MCF 10A (cell line): ENCODE measurements around the gene GABARAPL1. TPM values are rescaled to one million over a fixed set of nuclear protein-coding genes. Genes with fewer than 3 reads are reported as not detected.

Experiments used
- BruUV-seq: library from RNA; stranded (reverse); fragments of 400-500 nt; replicated peaks from 2 replicates; lab custom pipeline; 2021; lab: Mats Ljungman, UMichigan
- CTCF ChIA-PET: fragments of 300-600 bp; sonication (Branson Sonifier 250); formaldehyde crosslinking; extraction: SDS; loops from one replicate; lab custom pipeline; 2021; ENCODE audit warnings: antibody characterized with exemption, inconsistent platforms; lab: Yijun Ruan, JAX
- POLR2A ChIA-PET: fragments of 300-600, 350-650 bp; sonication (Branson Sonifier 250); formaldehyde crosslinking; extraction: SDS; loops from one replicate; lab custom pipeline; 2020; ENCODE audit warnings: antibody characterized with exemption, inconsistent platforms; lab: Yijun Ruan, JAX
- DNase-seq: peaks from one replicate; pipeline ENCODE4 v3.0.0-alpha.2; 2018; ENCODE audit not compliant: unreplicated experiment
- H3K27ac Mint-ChIP-seq: one replicate; pipeline ENCODE4 v1.8.0; 2022; ENCODE audit warnings: mild to moderate bottlenecking, low read depth, mixed read lengths; ENCODE audit not compliant: unreplicated experiment
- H3K27me3 Mint-ChIP-seq: one replicate; pipeline ENCODE4 v1.8.0; 2022; ENCODE audit warnings: mixed read lengths; ENCODE audit not compliant: insufficient read depth, unreplicated experiment
- H3K36me3 Mint-ChIP-seq: one replicate; pipeline ENCODE4 v1.8.0; 2022; ENCODE audit warnings: mild to moderate bottlenecking, moderate library complexity, mixed read lengths; ENCODE audit not compliant: insufficient read depth, unreplicated experiment
- H3K4me1 Mint-ChIP-seq: one replicate; pipeline ENCODE4 v1.8.0; 2022; ENCODE audit warnings: mixed read lengths; ENCODE audit not compliant: insufficient read depth, unreplicated experiment
- H3K4me3 Mint-ChIP-seq: one replicate; pipeline ENCODE4 v1.8.0; 2022; ENCODE audit warnings: mild to moderate bottlenecking, moderate library complexity, mixed read lengths; ENCODE audit not compliant: unreplicated experiment
- H3K9me3 Mint-ChIP-seq: one replicate; pipeline ENCODE4 v1.8.0; 2022; ENCODE audit warnings: mixed read lengths; ENCODE audit not compliant: unreplicated experiment
- intact Hi-C: fragments of 100-400 bp; cut with micrococcal nuclease; formaldehyde crosslinking; loops from 2 replicates; pipeline ENCODE4 v1.14.1; 2022
- total RNA-seq: library from RNA; stranded (reverse); gene quantifications from 2 replicates; pipeline ENCODE4 v1.2.3, GENCODE V29; 2022
- TF ChIP-seq, protein P1 (sequence below): fragments of 200-600 bp; IDR thresholded peaks from one replicate; pipeline ENCODE4 v1.8.0; 2022; ENCODE audit warnings: antibody characterized with exemption, mild to moderate bottlenecking; ENCODE audit not compliant: unreplicated experiment

GABARAPL1 gene
- total RNA-seq, 1 experiment from 2014 or later: 19.7 TPM

DNA sequence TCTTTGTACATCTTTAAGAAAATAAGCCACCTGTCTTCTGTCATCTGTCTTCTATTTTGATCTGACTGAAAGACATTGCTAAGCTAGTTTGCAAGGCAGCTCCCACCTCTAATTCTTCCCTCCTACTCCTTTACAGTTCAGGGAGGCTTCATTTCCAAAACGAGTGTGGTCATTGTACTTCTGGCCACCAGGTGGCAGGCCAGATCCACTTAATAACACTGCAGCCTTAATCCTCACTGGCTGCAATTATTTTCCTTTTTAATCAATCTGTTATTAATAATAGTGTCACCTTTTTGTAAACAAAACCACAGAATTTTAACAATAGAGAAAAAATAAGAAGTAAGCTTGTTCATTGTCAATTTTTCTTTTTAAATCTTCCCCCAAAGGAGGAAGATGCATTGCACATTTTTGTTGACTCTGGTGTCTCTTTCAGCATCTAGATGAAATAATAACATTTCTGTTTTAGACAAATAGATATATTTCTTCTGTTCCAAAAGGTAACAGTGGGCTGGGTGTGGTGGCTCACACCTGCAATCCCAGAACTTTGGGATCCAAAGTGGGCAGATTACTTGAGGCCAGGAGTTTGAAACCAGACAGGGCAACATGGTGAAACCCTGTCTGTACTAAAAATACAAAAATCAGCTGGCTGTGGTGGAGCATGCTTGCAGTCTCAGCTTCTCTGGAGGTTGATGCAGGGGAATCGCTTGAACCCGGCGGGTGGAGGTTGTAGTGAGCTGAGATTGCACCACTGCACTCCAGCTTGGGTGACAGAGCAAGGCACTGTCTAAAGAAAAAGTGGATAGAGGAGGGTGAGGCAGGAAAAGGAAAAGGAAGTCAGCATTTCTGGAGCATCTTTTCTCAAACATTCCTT lies 23.3 kb downstream of the GABARAPL1 start:
- intact Hi-C loops: loop anchor here (1.0 to 2.0 kb wide), 6 partner anchors 95 to 514 kb away; partner anchors contain the start of gene STYK1
- ChIA-PET POLR2A (no interaction called here), CTCF (interaction anchor here (0.6 to 4.1 kb wide), 58 partner anchors 9 to 514 kb away, joined by 3 to 40 read pairs (median 4); partner anchors contain the start of genes EIF2S3B and STYK1)
- TF ChIP-seq, protein P1, sequence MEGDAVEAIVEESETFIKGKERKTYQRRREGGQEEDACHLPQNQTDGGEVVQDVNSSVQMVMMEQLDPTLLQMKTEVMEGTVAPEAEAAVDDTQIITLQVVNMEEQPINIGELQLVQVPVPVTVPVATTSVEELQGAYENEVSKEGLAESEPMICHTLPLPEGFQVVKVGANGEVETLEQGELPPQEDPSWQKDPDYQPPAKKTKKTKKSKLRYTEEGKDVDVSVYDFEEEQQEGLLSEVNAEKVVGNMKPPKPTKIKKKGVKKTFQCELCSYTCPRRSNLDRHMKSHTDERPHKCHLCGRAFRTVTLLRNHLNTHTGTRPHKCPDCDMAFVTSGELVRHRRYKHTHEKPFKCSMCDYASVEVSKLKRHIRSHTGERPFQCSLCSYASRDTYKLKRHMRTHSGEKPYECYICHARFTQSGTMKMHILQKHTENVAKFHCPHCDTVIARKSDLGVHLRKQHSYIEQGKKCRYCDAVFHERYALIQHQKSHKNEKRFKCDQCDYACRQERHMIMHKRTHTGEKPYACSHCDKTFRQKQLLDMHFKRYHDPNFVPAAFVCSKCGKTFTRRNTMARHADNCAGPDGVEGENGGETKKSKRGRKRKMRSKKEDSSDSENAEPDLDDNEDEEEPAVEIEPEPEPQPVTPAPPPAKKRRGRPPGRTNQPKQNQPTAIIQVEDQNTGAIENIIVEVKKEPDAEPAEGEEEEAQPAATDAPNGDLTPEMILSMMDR: peak; percentile 68
- H3K36me3 Mint-ChIP-seq: no peaks in the 10 kb centered on the region
- peaks cover 17% of the 10 kb centered on the region for H3K4me1 Mint-ChIP-seq
- no peak overlapping the region for H3K27ac Mint-ChIP-seq
- H3K4me3 Mint-ChIP-seq: no peak overlapping the region
- peaks cover 12% of the 10 kb centered on the region for H3K9me3 Mint-ChIP-seq
- BruUV-seq: no TSS peak
- H3K27me3 Mint-ChIP-seq: no peaks in the 10 kb centered on the region
- peak; percentile 53 for DNase-seq

- intact Hi-C loops: no loop called here
- peaks cover 12% of the 10 kb centered on the region for H3K9me3 Mint-ChIP-seq
- POLR2A ChIA-PET: interaction anchor here (1.0 to 1.1 kb wide), 2 partner anchors 23 to 129 kb away, joined by 3 read pairs; no protein-coding TSS in a partner anchor
- CTCF ChIA-PET: interaction anchor here (0.6 to 4.1 kb wide), 28 partner anchors 8 to 514 kb away, joined by 3 to 40 read pairs (median 6); partner anchors contain the start of genes EIF2S3B and STYK1
- no TSS peak for BruUV-seq
- no peak overlapping the region for H3K4me3 Mint-ChIP-seq
- no peaks in the 10 kb centered on the region for H3K36me3 Mint-ChIP-seq
- H3K27ac Mint-ChIP-seq: no peak overlapping the region
- TF ChIP-seq, protein P1: no peak
- no peaks in the 10 kb centered on the region for H3K27me3 Mint-ChIP-seq
- no peak for DNase-seq
- peaks cover 17% of the 10 kb centered on the region for H3K4me1 Mint-ChIP-seq
Measured at GRCh38 chr12:10236720-10237119, 24.0 kb downstream of the GABARAPL1 start.

- Mint-ChIP-seq H3K4me1 (peaks cover 17% of the 10 kb centered on the region), H3K27ac (no peak overlapping the region), H3K36me3 (no peaks in the 10 kb centered on the region), H3K9me3 (peaks cover 12% of the 10 kb centered on the region), H3K27me3 (no peaks in the 10 kb centered on the region), H3K4me3 (no peak overlapping the region)
- DNase-seq: no peak
- no TSS peak for BruUV-seq
- TF ChIP-seq, protein P1: no peak
- ChIA-PET CTCF (interaction anchor here (0.7 to 1.1 kb wide), 3 partner anchors 29 to 128 kb away, joined by 3 read pairs; no protein-coding TSS in a partner anchor), POLR2A (no interaction called here)
- intact Hi-C loops: no loop called here
Measured at GRCh38 chr12:10238526-10238925, 25.8 kb downstream of the GABARAPL1 start.

DNA sequence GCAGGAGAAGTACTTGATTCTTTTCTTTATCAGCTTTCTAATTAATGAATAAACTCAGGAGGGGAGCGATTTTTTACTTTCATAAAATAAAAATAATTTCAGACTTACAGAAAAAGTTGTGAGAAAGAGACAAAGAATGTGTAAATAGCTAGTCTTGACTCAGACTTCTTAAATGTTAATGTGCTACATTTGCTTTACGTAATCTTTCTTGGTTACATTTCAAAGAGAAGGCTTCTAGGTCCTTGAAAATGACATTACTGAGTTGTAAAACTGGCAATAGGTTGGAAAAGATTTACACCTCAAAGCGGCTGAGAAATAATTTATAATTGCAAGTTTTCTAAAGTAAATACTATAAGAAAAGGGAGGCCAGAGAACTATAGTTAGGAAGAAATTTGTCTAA lies 28.6 kb downstream of the GABARAPL1 start:
- H3K4me3 Mint-ChIP-seq: no peak overlapping the region
- TF ChIP-seq, protein P1: no peak
- CTCF ChIA-PET: no interaction called here
- H3K36me3 Mint-ChIP-seq: no peaks in the 10 kb centered on the region
- peaks cover 17% of the 10 kb centered on the region for H3K4me1 Mint-ChIP-seq
- no peak for DNase-seq
- no TSS peak for BruUV-seq
- POLR2A ChIA-PET: no interaction called here
- intact Hi-C loops: no loop called here
- H3K9me3 Mint-ChIP-seq: no peaks in the 10 kb centered on the region
- no peaks in the 10 kb centered on the region for H3K27me3 Mint-ChIP-seq
- no peak overlapping the region for H3K27ac Mint-ChIP-seq
